ENCODE measurements around the gene ZBTB42.

ZBTB42 gene

DNA sequence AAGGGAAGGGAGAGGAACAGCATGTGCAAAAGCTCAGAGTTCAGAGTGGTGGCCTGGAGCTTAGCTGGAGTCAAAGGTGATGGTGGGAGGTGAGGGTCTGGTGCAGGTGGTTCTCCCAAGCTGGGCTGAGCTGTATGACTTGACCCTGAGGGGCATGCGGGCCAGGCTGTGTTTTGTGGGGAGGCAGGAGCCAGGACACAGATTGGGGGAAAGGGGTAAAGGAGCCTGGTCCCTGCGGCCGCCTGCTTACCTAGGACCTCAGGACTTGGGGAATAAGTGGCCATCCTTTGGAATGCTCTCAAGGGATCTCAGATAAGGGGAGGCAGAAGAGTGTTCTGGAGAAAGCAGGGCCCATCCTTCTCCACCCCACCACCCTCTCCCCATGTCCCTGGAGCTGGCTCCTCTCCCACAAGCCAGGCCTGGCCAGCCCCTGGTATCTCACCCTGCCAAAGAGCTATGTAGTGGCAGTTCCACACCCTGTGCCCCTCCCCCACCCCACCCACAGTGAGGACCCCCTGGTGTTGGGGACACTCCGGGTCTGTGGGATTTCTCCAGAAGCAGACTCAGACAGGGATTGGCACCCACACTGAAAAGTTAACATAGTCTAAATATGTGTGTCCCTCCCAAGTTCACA lies 44.2 kb downstream of the ZBTB42 start:
- no peak overlapping the region for H3K4me2 ChIP-seq (ENCODE audit: low read length)
- no peaks in the 10 kb centered on the region for H3K79me2 ChIP-seq
- H2AFZ ChIP-seq = no peak overlapping the region
- no peak for TF ChIP-seq CTCF (IDR thresholded peaks at IDR 0.05)
- H3K4me3 ChIP-seq (ENCODE audit: low read depth, low read length) = no peak overlapping the region
- H3K27me3 ChIP-seq (ENCODE audit: control insufficient read depth, insufficient read depth, low read length) = no peaks in the 10 kb centered on the region
- H3K9ac ChIP-seq = no peak overlapping the region
- H3K4me1 ChIP-seq = no peaks in the 10 kb centered on the region
- H3K36me3 ChIP-seq (ENCODE audit: control insufficient read depth, insufficient read depth, low read length) = no peaks in the 10 kb centered on the region
- no peak overlapping the region for H3K27ac ChIP-seq
- no peaks in the 10 kb centered on the region for H3K9me3 ChIP-seq (ENCODE audit: control insufficient read depth, low read length)

- no peak overlapping the region for H3K4me2 ChIP-seq (ENCODE audit: low read length)
- no peaks in the 10 kb centered on the region for H3K9me3 ChIP-seq (ENCODE audit: control insufficient read depth, low read length)
- H3K79me2 ChIP-seq = no peaks in the 10 kb centered on the region
- H3K36me3 ChIP-seq (ENCODE audit: control insufficient read depth, insufficient read depth, low read length) = no peaks in the 10 kb centered on the region
- H3K27ac ChIP-seq = no peak overlapping the region
- no peak overlapping the region for H3K4me3 ChIP-seq (ENCODE audit: low read depth, low read length)
- no peak for TF ChIP-seq CTCF (IDR thresholded peaks at IDR 0.05)
- no peaks in the 10 kb centered on the region for H3K4me1 ChIP-seq
- H3K27me3 ChIP-seq (ENCODE audit: control insufficient read depth, insufficient read depth, low read length) = no peaks in the 10 kb centered on the region
- H2AFZ ChIP-seq = no peak overlapping the region
- no peak overlapping the region for H3K9ac ChIP-seq
Observed at GRCh38 chr14:104845834-104846441, 45.0 kb downstream of the ZBTB42 start.

GRCh38 chr14:104852280-104852663 lies 51.4 kb downstream of the ZBTB42 start:
- Histone ChIP-seq H3K79me2 (no peaks in the 10 kb centered on the region), H3K27ac (no peak overlapping the region), H3K9me3 (ENCODE audit: control insufficient read depth, low read length) (no peaks in the 10 kb centered on the region), H3K4me1 (no peaks in the 10 kb centered on the region), H3K4me3 (ENCODE audit: low read depth, low read length) (no peak overlapping the region), H2AFZ (no peak overlapping the region), H3K27me3 (ENCODE audit: control insufficient read depth, insufficient read depth, low read length) (no peaks in the 10 kb centered on the region), H3K9ac (no peak overlapping the region), H3K36me3 (ENCODE audit: control insufficient read depth, insufficient read depth, low read length) (no peaks in the 10 kb centered on the region), H3K4me2 (ENCODE audit: low read length) (peak overlapping the region; percentile 63)
- TF ChIP-seq CTCF (IDR thresholded peaks at IDR 0.05) = no peak

Data from parathyroid adenoma (tissue), 2 donors.